ENCODE measurements around the gene ZNF737. TPM values are rescaled to one million over a fixed set of nuclear protein-coding genes. Genes with fewer than 3 reads are reported as not detected.
"Not testable (repeated sequence)": the region's sequence is repeated elsewhere in the genome, so short reads cannot be mapped to it uniquely, and the experiment has no call there.

The ZNF737 gene
- total RNA-seq, 4 donors from 2014 or later, result 8.0 to 11.0 (median 10.0) TPM

GRCh38 chr19:20558571-20558970, 7.0 kb downstream of the ZNF737 start:
- Histone ChIP-seq H3K9me3 (peaks cover 0 to 26% (median 22%) of the 10 kb centered on the region in 4 donors), H3K4me3 (no peak overlapping the region), H3K4me1 (peaks cover 0 to 39% (median 33%) of the 10 kb centered on the region in 4 donors), H3K27me3 (no peaks in the 10 kb centered on the region), H3K36me3 (peaks cover 0 to 35% (median 20%) of the 10 kb centered on the region in 4 donors), H3K27ac (replicated peaks in 1 of 4) (no peak overlapping the region)
- no peak for DNase-seq (ENCODE audit: extremely low spot score)
- TF ChIP-seq POLR2A (IDR thresholded peaks at IDR 0.05; ENCODE audit: low read depth), result no peak
- no peak for TF ChIP-seq CTCF (IDR thresholded peaks at IDR 0.05)
- no peak for TF ChIP-seq EP300 (IDR thresholded peaks at IDR 0.05)
- TF ChIP-seq POLR2AphosphoS5 (IDR thresholded peaks at IDR 0.05), result no peak
- intact Hi-C loops (cut with DNase I), result loop anchor here (5.0 kb wide), 1 partner anchor 364 kb away; the partner anchor contains the start of gene ZNF85

- Histone ChIP-seq H3K36me3 (peaks cover 4 to 41% (median 25%) of the 10 kb centered on the region in 4 donors), H3K4me1 (peaks cover 0 to 33% (median 28%) of the 10 kb centered on the region in 4 donors), H3K27ac (replicated peaks in 1 of 4) (no peak overlapping the region), H3K27me3 (no peaks in the 10 kb centered on the region), H3K4me3 (no peak overlapping the region), H3K9me3 (peaks cover 0 to 28% (median 26%) of the 10 kb centered on the region in 4 donors)
- intact Hi-C loops (cut with DNase I), result loop anchor here (5.0 kb wide), 1 partner anchor 364 kb away; the partner anchor contains the start of gene ZNF85
- TF ChIP-seq CTCF (IDR thresholded peaks at IDR 0.05) (peak; percentile 51 to 62 (median 57)), POLR2AphosphoS5 (IDR thresholded peaks at IDR 0.05) (no peak)
- WGBS, result 59% methylated on average over 4 of the region's 4 CpGs
- DNase-seq (ENCODE audit: extremely low spot score), result no peak
Observed at GRCh38 chr19:20558011-20558410, 7.6 kb downstream of the ZNF737 start.

- WGBS, result 96% methylated on average over 7 of the region's 7 CpGs
- DNase-seq (ENCODE audit: extremely low spot score); H3K27me3 ChIP-seq; H3K27ac ChIP-seq (replicated peaks in 1 of 4); H3K4me1 ChIP-seq; intact Hi-C loops (cut with DNase I): not testable (repeated sequence)
- Histone ChIP-seq H3K4me3 (peak overlapping the region in 1 of 4 donors; percentile 5), H3K36me3 (peaks cover 56 to 70% (median 65%) of the 10 kb centered on the region in 4 donors), H3K9me3 (peaks cover 17 to 98% (median 90%) of the 10 kb centered on the region in 4 donors)
Observed at GRCh38 chr19:20544667-20545333, 20.8 kb downstream of the ZNF737 start.

GRCh38 chr19:20530303-20530702, 35.3 kb downstream of the ZNF737 start:
- H3K4me1 ChIP-seq; intact Hi-C loops (cut with DNase I); DNase-seq (ENCODE audit: extremely low spot score); H3K27ac ChIP-seq (replicated peaks in 1 of 4); H3K27me3 ChIP-seq; H3K4me3 ChIP-seq: not testable (repeated sequence)
- Histone ChIP-seq H3K36me3 (peaks cover 0 to 11% (median 2%) of the 10 kb centered on the region in 4 donors), H3K9me3 (peaks cover 0 to 29% (median 8%) of the 10 kb centered on the region in 4 donors)
- WGBS, result 93% methylated on average over 3 of the region's 29 CpGs

- 81% methylated on average over 5 of the region's 5 CpGs for WGBS
Observed at GRCh38 chr19:20513189-20513904, 52.2 kb downstream of the ZNF737 start.

GRCh38 chr19:20503476-20503875, 62.1 kb downstream of the ZNF737 start:
- no peaks in the 10 kb centered on the region for H3K27me3 ChIP-seq
- 40% methylated on average over 1 of the region's 1 CpG for WGBS
- H3K9me3 ChIP-seq, result peaks cover 0 to 9% (median 2%) of the 10 kb centered on the region in 4 donors
- peaks cover 0 to 12% (median 9%) of the 10 kb centered on the region in 4 donors for H3K4me1 ChIP-seq
- peak overlapping the region in 1 of 4 donors; percentile 10 for H3K27ac ChIP-seq (replicated peaks in 1 of 4)
- no peaks in the 10 kb centered on the region for H3K36me3 ChIP-seq
- DNase-seq (ENCODE audit: extremely low spot score), result no peak
- intact Hi-C loops (cut with DNase I), result no loop called here
- TF ChIP-seq EP300 (IDR thresholded peaks at IDR 0.05) (no peak), POLR2A (IDR thresholded peaks at IDR 0.05; ENCODE audit: low read depth) (no peak), CTCF (IDR thresholded peaks at IDR 0.05) (no peak), POLR2AphosphoS5 (IDR thresholded peaks at IDR 0.05) (peak in 1 of 2 donors; percentile 7)
- no peak overlapping the region for H3K4me3 ChIP-seq

More at GRCh38 chr19:20513189-20513904, 52.2 kb downstream of the ZNF737 start:
- H3K27me3 ChIP-seq, result no peaks in the 10 kb centered on the region
- H3K27ac ChIP-seq (replicated peaks in 1 of 4), result no peak overlapping the region
- H3K4me3 ChIP-seq, result no peak overlapping the region
- no peak for TF ChIP-seq EP300 (IDR thresholded peaks at IDR 0.05)
- no peaks in the 10 kb centered on the region for H3K36me3 ChIP-seq
- intact Hi-C loops (cut with DNase I), result no loop called here
- peaks cover 0 to 14% (median 7%) of the 10 kb centered on the region in 4 donors for H3K9me3 ChIP-seq
- H3K4me1 ChIP-seq, result no peaks in the 10 kb centered on the region
- no peak for DNase-seq (ENCODE audit: extremely low spot score)

All from esophagus muscularis mucosa (tissue), 4 donors.